ENCODE data around the gene WDFY3.

DNA sequence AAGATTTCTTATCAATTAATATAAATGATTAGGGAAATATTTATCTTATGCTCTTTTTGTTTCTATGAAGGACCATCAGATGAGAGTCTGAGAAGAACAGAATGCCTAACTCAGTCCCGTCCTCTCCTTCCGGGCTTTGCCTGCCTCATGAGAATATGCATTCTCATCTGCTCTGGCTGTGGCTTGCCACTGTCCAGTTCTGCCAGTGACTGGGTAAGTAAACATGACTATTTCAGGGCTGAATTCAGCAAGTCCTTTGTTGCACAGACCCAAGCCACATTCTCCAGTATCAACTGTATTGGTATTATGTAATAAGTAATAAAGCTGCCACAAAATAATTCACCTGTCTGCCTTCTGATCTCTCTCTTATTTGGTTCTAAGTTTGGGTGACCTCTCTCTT is 110.7 kb downstream of the WDFY3 start:
- TF ChIP-seq EZH2 (IDR thresholded peaks at IDR 0.05; ENCODE audit: insufficient read depth, low read length) (no peak), CTCF (IDR thresholded peaks at IDR 0.05; ENCODE audit: insufficient read depth, low read depth, low read length) (no peak)
